GM23338 (cell line): ENCODE measurements around the gene ISG15.

Experiments
- EZH2 ChIP-seq: fragments of 200-600 bp; sonication (generic); IDR thresholded peaks from one replicate; pipeline ENCODE4 v1.8.0; 2017; ENCODE audit warnings: antibody characterized with exemption, mild to moderate bottlenecking, low read depth; ENCODE audit not compliant: unreplicated experiment
- POLR2AphosphoS5 ChIP-seq: IDR thresholded peaks from 2 replicates; pipeline ENCODE4 v1.6.1; 2016; ENCODE audit warnings: antibody characterized with exemption, low read depth
- TF ChIP-seq, protein P1 (sequence below), 2 experiments: fragments of 200-600 bp in 1 of 2; sonication (generic) in 1 of 2; conservative IDR thresholded peaks; 2 replicates each; pipeline versions ENCODE4 v1.5.1 to v1.6.1; 2016 to 2017; ENCODE audit warnings: antibody characterized with exemption in 2 of 2, low read depth in 2 of 2, mild to moderate bottlenecking in 2 of 2, moderate library complexity in 1 of 2
- TF ChIP-seq, protein P2 (sequence below): IDR thresholded peaks from one replicate; pipeline ENCODE4 v1.6.1; 2018; ENCODE audit warnings: antibody characterized with exemption; ENCODE audit not compliant: unreplicated experiment

DNA sequence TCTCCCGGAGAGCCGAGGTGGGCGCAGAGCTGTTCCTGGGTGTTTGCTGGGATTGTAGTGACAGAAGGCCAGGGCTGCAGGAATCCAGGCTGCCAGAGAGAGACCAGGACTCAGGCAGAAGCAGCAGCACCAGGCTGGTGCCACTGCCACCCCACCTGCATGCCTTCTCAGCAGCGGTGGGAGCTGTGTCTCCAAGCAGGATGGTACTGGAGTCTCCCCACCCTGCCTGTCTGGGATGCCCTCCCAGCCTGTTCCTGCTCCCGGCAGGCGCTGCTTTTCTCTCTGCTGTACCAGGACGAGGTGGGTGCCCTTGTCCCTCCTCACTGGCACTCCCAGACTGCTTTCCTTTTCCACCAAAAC, 8.9 kb upstream of the ISG15 start:
- TF ChIP-seq, protein P1, sequence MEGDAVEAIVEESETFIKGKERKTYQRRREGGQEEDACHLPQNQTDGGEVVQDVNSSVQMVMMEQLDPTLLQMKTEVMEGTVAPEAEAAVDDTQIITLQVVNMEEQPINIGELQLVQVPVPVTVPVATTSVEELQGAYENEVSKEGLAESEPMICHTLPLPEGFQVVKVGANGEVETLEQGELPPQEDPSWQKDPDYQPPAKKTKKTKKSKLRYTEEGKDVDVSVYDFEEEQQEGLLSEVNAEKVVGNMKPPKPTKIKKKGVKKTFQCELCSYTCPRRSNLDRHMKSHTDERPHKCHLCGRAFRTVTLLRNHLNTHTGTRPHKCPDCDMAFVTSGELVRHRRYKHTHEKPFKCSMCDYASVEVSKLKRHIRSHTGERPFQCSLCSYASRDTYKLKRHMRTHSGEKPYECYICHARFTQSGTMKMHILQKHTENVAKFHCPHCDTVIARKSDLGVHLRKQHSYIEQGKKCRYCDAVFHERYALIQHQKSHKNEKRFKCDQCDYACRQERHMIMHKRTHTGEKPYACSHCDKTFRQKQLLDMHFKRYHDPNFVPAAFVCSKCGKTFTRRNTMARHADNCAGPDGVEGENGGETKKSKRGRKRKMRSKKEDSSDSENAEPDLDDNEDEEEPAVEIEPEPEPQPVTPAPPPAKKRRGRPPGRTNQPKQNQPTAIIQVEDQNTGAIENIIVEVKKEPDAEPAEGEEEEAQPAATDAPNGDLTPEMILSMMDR (conservative IDR thresholded peaks at IDR 0.05; ENCODE audit: low read depth in 2 of 2), result no peak
- TF ChIP-seq, protein P2, sequence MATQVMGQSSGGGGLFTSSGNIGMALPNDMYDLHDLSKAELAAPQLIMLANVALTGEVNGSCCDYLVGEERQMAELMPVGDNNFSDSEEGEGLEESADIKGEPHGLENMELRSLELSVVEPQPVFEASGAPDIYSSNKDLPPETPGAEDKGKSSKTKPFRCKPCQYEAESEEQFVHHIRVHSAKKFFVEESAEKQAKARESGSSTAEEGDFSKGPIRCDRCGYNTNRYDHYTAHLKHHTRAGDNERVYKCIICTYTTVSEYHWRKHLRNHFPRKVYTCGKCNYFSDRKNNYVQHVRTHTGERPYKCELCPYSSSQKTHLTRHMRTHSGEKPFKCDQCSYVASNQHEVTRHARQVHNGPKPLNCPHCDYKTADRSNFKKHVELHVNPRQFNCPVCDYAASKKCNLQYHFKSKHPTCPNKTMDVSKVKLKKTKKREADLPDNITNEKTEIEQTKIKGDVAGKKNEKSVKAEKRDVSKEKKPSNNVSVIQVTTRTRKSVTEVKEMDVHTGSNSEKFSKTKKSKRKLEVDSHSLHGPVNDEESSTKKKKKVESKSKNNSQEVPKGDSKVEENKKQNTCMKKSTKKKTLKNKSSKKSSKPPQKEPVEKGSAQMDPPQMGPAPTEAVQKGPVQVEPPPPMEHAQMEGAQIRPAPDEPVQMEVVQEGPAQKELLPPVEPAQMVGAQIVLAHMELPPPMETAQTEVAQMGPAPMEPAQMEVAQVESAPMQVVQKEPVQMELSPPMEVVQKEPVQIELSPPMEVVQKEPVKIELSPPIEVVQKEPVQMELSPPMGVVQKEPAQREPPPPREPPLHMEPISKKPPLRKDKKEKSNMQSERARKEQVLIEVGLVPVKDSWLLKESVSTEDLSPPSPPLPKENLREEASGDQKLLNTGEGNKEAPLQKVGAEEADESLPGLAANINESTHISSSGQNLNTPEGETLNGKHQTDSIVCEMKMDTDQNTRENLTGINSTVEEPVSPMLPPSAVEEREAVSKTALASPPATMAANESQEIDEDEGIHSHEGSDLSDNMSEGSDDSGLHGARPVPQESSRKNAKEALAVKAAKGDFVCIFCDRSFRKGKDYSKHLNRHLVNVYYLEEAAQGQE, result no peak
- TF ChIP-seq POLR2AphosphoS5, result no peak
- no peak for TF ChIP-seq EZH2
